Activated CD8-positive, alpha-beta T cell treated with anti-CD3 and anti-CD28 coated beads for 36 hours (primary cell): ENCODE results near the gene NIP7. TPM values are rescaled to one million over a fixed set of nuclear protein-coding genes. Genes with fewer than 3 reads are reported as not detected.

Source experiments
- ATAC-seq: fragments of 200-7000 bp; cut with Tn5 transposase; one replicate; pipeline ENCODE4 v1.10.0; 2021; ENCODE audit warnings: mild to moderate bottlenecking, moderate library complexity
- CTCF ChIA-PET: fragments of 350-600 bp; sonication (Branson Sonifier 250); formaldehyde crosslinking; loops from one replicate; lab custom pipeline; 2021; ENCODE audit warnings: antibody characterized with exemption; lab: Charles Lee
- POLR2A ChIA-PET: fragments of 350-600 bp; sonication (Branson Sonifier 250); formaldehyde crosslinking; loops from one replicate; lab custom pipeline; 2021; ENCODE audit warnings: antibody characterized with exemption; lab: Charles Lee
- DNase-seq: peaks from one replicate; pipeline ENCODE4 v3.0.0-alpha.2; 2020
- H3K27ac Mint-ChIP-seq: one replicate; pipeline ENCODE4 v1.8.0; 2021; ENCODE audit warnings: mild to moderate bottlenecking, mixed read lengths
- H3K27me3 Mint-ChIP-seq: one replicate; pipeline ENCODE4 v1.8.0; 2021; ENCODE audit warnings: mixed read lengths
- H3K36me3 Mint-ChIP-seq: one replicate; pipeline ENCODE4 v1.8.0; 2021; ENCODE audit warnings: low read depth, mixed read lengths
- H3K4me1 Mint-ChIP-seq: one replicate; pipeline ENCODE4 v1.8.0; 2021; ENCODE audit warnings: low read depth, mixed read lengths
- H3K4me3 Mint-ChIP-seq: one replicate; pipeline ENCODE4 v1.8.0; 2021; ENCODE audit warnings: mild to moderate bottlenecking, moderate library complexity, mixed read lengths
- H3K9me3 Mint-ChIP-seq: one replicate; pipeline ENCODE4 v1.8.0; 2021; ENCODE audit warnings: mixed read lengths
- intact Hi-C: fragments of 100-400 bp; cut with micrococcal nuclease; formaldehyde crosslinking; loops from one replicate; pipeline ENCODE4 v1.10.0; 2022
- total RNA-seq, 2 experiments: library from RNA; stranded (reverse); gene quantifications; one replicate each; pipeline ENCODE4 v1.2.3, GENCODE V29; 2021
- TF ChIP-seq, protein P1 (sequence below): fragments of 200-600 bp; IDR thresholded peaks from one replicate; pipeline ENCODE4 v1.8.0; 2022; ENCODE audit warnings: antibody characterized with exemption, mild to moderate bottlenecking

NIP7 gene
- total RNA-seq, 2 experiments from 2014 or later: 37.7 to 41.8 TPM

DNA sequence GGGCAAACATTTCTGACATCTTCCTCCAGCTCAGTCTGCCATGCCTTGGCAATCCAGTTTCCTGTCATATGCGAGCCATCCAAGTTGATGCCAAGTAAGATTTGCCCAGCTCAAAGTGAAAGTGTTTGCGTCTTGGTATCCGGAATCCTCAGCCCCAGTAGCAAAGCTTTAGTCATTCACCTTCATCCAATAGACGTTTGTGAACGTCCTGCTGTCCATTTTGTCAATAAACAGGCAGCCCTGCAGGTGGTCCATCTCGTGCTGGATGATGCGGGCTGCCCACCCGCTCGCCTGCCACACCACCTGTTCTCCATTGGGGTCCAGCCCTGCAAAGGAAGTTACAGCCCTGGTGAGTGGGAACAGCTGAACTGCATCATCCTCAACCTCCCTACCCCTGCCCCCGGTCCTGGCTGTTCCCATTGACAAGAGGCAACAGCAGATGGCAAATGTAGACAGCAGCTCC, 10.7 kb upstream of the NIP7 start:
- DNase-seq (no peak), ATAC-seq (no peak)
- CTCF ChIA-PET: interaction anchor here (1.0 to 4.4 kb wide), 3 partner anchors 11 to 426 kb away, joined by 3 to 28 read pairs (median 3); partner anchors contain the start of genes COG8, NIP7 and NOB1
- Mint-ChIP-seq H3K36me3 (peaks cover 54% of the 10 kb centered on the region), H3K9me3 (no peaks in the 10 kb centered on the region), H3K27me3 (no peaks in the 10 kb centered on the region), H3K4me3 (peak overlapping the region; percentile 84), H3K4me1 (peaks cover 40% of the 10 kb centered on the region), H3K27ac (peak overlapping the region; percentile 80)
- intact Hi-C loops: no loop called here
- POLR2A ChIA-PET: interaction anchor here (0.6 to 7.2 kb wide), 5 partner anchors 11 to 236 kb away, joined by 3 to 93 read pairs (median 5); partner anchors contain the start of genes COG8 and NIP7
- TF ChIP-seq, protein P1, sequence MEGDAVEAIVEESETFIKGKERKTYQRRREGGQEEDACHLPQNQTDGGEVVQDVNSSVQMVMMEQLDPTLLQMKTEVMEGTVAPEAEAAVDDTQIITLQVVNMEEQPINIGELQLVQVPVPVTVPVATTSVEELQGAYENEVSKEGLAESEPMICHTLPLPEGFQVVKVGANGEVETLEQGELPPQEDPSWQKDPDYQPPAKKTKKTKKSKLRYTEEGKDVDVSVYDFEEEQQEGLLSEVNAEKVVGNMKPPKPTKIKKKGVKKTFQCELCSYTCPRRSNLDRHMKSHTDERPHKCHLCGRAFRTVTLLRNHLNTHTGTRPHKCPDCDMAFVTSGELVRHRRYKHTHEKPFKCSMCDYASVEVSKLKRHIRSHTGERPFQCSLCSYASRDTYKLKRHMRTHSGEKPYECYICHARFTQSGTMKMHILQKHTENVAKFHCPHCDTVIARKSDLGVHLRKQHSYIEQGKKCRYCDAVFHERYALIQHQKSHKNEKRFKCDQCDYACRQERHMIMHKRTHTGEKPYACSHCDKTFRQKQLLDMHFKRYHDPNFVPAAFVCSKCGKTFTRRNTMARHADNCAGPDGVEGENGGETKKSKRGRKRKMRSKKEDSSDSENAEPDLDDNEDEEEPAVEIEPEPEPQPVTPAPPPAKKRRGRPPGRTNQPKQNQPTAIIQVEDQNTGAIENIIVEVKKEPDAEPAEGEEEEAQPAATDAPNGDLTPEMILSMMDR: no peak

- H3K9me3 Mint-ChIP-seq: no peaks in the 10 kb centered on the region
- H3K4me3 Mint-ChIP-seq: peak overlapping the region; percentile 84
- TF ChIP-seq, protein P1: no peak
- peak; percentile 51 for DNase-seq
- H3K27ac Mint-ChIP-seq: peak overlapping the region; percentile 80
- ChIA-PET POLR2A (interaction anchor here (1.0 to 7.2 kb wide), 8 partner anchors 10 to 235 kb away, joined by 3 to 93 read pairs (median 4); partner anchors contain the start of genes COG8 and NIP7), CTCF (interaction anchor here (1.0 to 4.4 kb wide), 3 partner anchors 10 to 425 kb away, joined by 3 to 28 read pairs (median 3); partner anchors contain the start of genes COG8, NIP7 and NOB1)
- peaks cover 56% of the 10 kb centered on the region for H3K36me3 Mint-ChIP-seq
- H3K27me3 Mint-ChIP-seq: no peaks in the 10 kb centered on the region
- intact Hi-C loops: loop anchor here (1.0 kb wide), 1 partner anchor 10 kb away; the partner anchor contains the start of genes COG8 and NIP7
- ATAC-seq: peak; percentile 45
- peaks cover 43% of the 10 kb centered on the region for H3K4me1 Mint-ChIP-seq
These were observed 9.9 kb upstream of the NIP7 start for GRCh38 chr16:69329369-69330285.

DNA sequence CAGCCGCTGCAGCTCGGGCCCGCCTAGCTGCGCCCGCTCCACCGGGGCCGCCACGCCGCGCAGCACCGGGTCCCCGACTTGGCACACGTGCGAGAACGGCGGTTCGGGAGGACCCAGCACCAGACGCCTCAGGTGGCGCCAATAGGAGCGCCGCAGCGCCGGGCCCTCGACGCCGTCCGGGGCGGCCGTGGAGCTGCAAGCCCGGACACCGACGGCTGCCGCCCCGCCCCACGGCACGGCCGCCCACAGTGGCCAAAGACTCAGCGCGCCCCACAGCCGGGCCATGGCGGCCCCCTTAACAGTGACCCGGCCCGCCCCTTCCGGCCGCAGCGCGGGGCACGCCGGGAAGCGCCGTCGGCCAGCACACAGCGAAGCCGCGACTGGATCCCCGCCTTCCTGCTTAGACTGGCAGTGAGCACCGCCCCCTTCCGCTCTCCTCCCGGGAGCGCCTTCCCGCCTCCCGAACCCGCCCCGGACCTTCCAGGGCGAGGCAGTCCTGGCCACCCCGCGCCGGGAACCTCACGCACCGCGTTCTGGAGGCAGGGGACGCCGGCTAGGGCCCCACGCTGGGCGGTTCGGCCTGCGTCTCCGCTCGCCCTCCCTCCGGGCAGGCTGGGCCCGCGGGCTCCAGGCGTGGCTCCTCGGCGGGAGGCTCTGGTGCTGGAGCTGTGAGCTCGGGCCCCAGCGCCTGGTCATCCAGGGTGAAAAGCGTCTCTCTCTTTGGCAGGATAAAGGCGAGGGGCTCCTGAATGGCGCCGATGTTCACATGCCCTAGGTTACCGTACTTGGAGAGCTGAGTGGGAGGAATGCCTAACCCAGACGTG, 9.1 kb upstream of the NIP7 start, which contains the start of gene PDF:
Gene PDF (minus strand): TSS at position 303 of the 824 bp plus-strand sequence. CDS start 18 bp downstream, at position 285.
- TF ChIP-seq, protein P1: no peak
- peak; percentile 97 for ATAC-seq
- peaks cover 40% of the 10 kb centered on the region for H3K4me1 Mint-ChIP-seq

GRCh38 chr16:69334696-69335095, 4.9 kb upstream of the NIP7 start:
- Mint-ChIP-seq H3K36me3 (peaks cover 50% of the 10 kb centered on the region), H3K9me3 (no peaks in the 10 kb centered on the region), H3K4me3 (no peak overlapping the region), H3K27me3 (no peaks in the 10 kb centered on the region), H3K4me1 (peaks cover 34% of the 10 kb centered on the region), H3K27ac (no peak overlapping the region)
- ATAC-seq (no peak), DNase-seq (no peak)
- intact Hi-C loops: no loop called here
- ChIA-PET POLR2A (interaction anchor here (1.0 kb wide), 1 partner anchor 10 kb away, joined by 3 read pairs; no protein-coding TSS in a partner anchor), CTCF (no interaction called here)
- TF ChIP-seq, protein P1: no peak

More for the DNA sequence above, 9.1 kb upstream of the NIP7 start, which contains the start of gene PDF:
- Mint-ChIP-seq H3K4me3 (peak within 1 kb of the TSS; percentile 84), H3K27me3 (no peaks in the 10 kb centered on the region), H3K27ac (peak within 1 kb of the TSS; percentile 87), H3K36me3 (peaks cover 61% of the 10 kb centered on the region), H3K9me3 (no peaks in the 10 kb centered on the region)
- intact Hi-C loops: loop anchor here (1.0 kb wide), 1 partner anchor 9 kb away; the partner anchor contains the start of genes COG8 and NIP7
- CTCF ChIA-PET: interaction anchor here (4.4 kb wide), 1 partner anchor 9 kb away, joined by 28 read pairs; the partner anchor contains the start of genes COG8 and NIP7
- POLR2A ChIA-PET: interaction anchor here (1.0 to 7.2 kb wide), 8 partner anchors 9 to 234 kb away, joined by 3 to 93 read pairs (median 3); partner anchors contain the start of genes COG8 and NIP7
- DNase-seq: peak; percentile 85
